Right lobe of liver (tissue), 4 donors: ENCODE data around the gene PAQR7.

ENCODE experiments used
- POLR2A ChIP-seq: fragments of 450-650 bp; IDR thresholded peaks from one replicate; pipeline ENCODE4 v1.6.1; 2017; ENCODE audit warnings: antibody characterized with exemption, mild to moderate bottlenecking
- TF ChIP-seq, protein P1 (sequence below), 4 donors: fragments of 200-600 bp in 3 of 4; fragments of 450-650 bp in 1 of 4; IDR thresholded peaks; one replicate each; pipeline versions ENCODE4 v1.5.1 to v1.8.0; 2016 to 2022; ENCODE audit warnings: antibody characterized with exemption in 4 of 4, mild to moderate bottlenecking in 2 of 4
- donor health status: DM: no; HTN: no; CAD: no.
- donor health status: DM: no; HTN: no; CAD: no.
- donor health status: DM: no; HTN: yes; CAD: no.

DNA sequence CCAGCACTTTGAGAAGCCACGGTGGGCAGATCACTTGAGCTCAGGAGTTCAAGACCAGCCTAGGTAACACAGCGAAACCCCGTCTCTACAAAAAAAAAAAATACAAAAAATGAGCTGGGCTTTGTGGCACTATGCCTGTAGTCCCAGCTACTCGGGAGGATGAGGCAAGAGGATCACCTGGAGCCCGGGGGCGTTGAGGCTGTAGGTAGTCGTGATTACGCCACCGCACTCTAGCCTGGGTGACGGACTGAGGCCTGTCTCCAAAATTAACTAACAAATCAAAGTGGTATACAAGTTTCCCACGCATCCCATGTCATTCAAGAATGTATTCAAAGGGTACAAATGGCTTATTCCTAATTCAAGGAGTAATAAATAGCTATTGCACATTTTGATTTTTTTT is 18.7 kb downstream of the PAQR7 start:
- TF ChIP-seq POLR2A: no peak
- TF ChIP-seq, protein P1, sequence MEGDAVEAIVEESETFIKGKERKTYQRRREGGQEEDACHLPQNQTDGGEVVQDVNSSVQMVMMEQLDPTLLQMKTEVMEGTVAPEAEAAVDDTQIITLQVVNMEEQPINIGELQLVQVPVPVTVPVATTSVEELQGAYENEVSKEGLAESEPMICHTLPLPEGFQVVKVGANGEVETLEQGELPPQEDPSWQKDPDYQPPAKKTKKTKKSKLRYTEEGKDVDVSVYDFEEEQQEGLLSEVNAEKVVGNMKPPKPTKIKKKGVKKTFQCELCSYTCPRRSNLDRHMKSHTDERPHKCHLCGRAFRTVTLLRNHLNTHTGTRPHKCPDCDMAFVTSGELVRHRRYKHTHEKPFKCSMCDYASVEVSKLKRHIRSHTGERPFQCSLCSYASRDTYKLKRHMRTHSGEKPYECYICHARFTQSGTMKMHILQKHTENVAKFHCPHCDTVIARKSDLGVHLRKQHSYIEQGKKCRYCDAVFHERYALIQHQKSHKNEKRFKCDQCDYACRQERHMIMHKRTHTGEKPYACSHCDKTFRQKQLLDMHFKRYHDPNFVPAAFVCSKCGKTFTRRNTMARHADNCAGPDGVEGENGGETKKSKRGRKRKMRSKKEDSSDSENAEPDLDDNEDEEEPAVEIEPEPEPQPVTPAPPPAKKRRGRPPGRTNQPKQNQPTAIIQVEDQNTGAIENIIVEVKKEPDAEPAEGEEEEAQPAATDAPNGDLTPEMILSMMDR (IDR thresholded peaks at IDR 0.05): no peak
